AG09319 (cell line): Measurements from ENCODE around the gene RYR2.

ENCODE experiments used
- DNase-seq: peaks from one replicate; pipeline ENCODE4 v3.0.0-alpha.2; 2010; ENCODE audit warnings: low read depth; ENCODE audit errors: extremely low read depth
- CTCF ChIP-seq: IDR thresholded peaks from 2 replicates; pipeline ENCODE4 v1.5.1; 2011; ENCODE audit warnings: low read depth, mild to moderate bottlenecking, inconsistent platforms, low read length, moderate library complexity

The RYR2 gene

GRCh38 chr1:237232501-237232900, 190.5 kb downstream of the RYR2 start:
- no peak for TF ChIP-seq CTCF
- DNase-seq: no peak

- TF ChIP-seq CTCF: no peak
- DNase-seq: no peak
Measured at GRCh38 chr1:237235091-237235490, 193.1 kb downstream of the RYR2 start.

DNA sequence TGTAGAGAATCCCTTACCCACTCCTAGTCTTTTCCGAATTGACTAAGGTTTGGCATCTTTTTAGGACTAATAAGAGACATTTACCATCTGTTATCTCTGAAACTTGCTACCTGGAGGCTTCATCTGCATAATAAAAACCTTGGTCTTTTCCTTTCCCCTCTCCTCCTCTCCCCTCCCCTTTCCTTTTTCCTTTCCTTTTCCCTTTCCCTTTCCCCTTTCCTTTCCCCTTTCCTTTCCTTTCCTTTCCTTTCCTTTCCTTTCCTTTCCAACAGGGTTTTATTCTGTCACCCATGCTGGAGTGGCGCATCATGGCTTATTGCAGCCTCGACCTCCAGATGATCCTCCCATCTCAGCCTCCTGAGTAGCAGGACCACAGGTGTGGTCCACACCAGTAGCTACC, 195.7 kb downstream of the RYR2 start:
- TF ChIP-seq CTCF: no peak
- no peak for DNase-seq

DNA sequence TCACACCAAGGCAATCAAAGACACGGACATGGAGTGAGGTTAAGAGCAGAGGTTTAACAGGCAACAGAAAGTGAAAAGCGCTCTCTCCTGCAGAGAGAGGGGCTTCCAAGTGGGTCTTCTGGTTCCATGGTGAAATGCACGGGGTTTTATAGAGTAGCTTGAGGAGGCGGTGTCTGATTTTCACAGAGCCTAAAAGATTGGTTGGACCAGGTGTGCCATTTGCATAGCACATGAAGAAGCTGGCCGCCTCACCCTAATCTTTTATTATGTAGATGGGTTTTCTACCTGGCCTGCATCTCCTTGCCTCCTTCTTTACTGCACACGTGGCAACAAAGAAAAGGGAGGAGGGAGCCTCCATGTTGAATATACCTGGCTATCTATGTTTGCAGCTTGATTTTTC, 197.3 kb downstream of the RYR2 start:
- no peak for DNase-seq
- no peak for TF ChIP-seq CTCF

DNA sequence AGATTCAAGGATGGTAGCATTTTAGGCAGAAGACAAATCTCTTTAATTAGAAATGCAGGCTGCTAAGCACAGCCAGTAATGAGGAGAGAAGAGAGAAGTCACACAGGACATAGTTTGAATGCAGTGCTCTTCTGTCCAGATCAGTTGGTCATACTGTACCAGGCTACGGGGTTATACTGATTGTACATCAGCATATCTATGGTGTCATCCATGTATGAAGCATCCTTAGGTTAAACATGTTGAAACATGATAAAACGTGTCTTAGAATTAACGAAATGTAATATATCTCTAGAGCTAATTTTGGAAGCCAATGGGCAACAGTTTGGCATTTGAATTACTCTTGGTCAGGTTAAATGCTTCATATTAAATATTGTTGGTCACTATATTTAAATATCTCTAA, 199.1 kb downstream of the RYR2 start:
- no peak for DNase-seq
- TF ChIP-seq CTCF: no peak

DNA sequence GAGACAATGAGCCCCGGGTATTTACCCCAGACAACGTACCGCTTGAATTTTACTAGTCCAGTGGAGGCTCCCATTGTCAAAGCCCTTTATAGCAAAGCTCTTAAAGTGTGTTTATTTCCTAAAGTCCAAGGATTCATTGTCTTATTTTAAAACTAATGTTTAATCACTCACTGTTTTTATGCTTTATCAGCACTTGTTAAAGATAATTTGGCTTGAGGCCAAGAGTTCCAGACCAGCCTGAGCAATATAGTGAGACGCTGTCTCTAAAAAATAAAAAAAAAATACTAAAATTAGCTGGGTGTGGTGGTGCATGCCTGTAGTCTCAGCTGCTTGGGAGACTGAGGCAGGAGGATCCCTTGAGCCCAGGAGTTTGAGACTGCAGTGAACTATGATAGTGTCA, 202.8 kb downstream of the RYR2 start:
- no peak for TF ChIP-seq CTCF
- DNase-seq: no peak

- no peak for DNase-seq
- TF ChIP-seq CTCF: no peak
Measured at GRCh38 chr1:237247442-237247841, 205.5 kb downstream of the RYR2 start.
